ENCODE measurements around the gene KDM5C.
A peak's percentile ranks its signal among the peaks of the same experiment; 100 is the strongest.

Gene KDM5C

GRCh38 chrX:53224860-53225797 lies at the start of gene KDM5C:
TSS of gene KDM5C (minus strand) at chrX:53225207. CDS start at chrX:53224889, 318 bp downstream.
- peaks cover 0 to 8% (median 0%) of the 10 kb centered on the region in 5 donors for H3K27me3 ChIP-seq (ENCODE audit: control insufficient read depth in 5 of 5, insufficient read depth in 4 of 5, low read length in 5 of 5)
- H3K4me1 ChIP-seq (ENCODE audit: control insufficient read depth in 5 of 5, insufficient read depth in 5 of 5, low read length in 5 of 5): peaks cover 17 to 39% (median 38%) of the 10 kb centered on the region in 5 donors
- no peaks in the 10 kb centered on the region for H3K9me3 ChIP-seq (ENCODE audit: control insufficient read depth in 5 of 5, low read length in 5 of 5)
- H3K36me3 ChIP-seq (ENCODE audit: control insufficient read depth in 5 of 5, insufficient read depth in 5 of 5, low read length in 5 of 5): peaks cover 4 to 12% (median 10%) of the 10 kb centered on the region in 5 donors
- peak within 1 kb of the TSS; percentile 96 to 99 (median 99) for H3K9ac ChIP-seq (ENCODE audit: low read length in 5 of 5)
- H3K27ac ChIP-seq (ENCODE audit: low read depth, low read length): peak within 1 kb of the TSS; percentile 93
- H3K4me3 ChIP-seq (ENCODE audit: low read depth in 1 of 5, low read length in 5 of 5): peak within 1 kb of the TSS; percentile 93 to 98 (median 96)

- Histone ChIP-seq H3K9me3 (ENCODE audit: control insufficient read depth in 5 of 5, low read length in 5 of 5) (no peaks in the 10 kb centered on the region), H3K4me3 (ENCODE audit: low read depth in 1 of 5, low read length in 5 of 5) (no peak overlapping the region), H3K4me1 (ENCODE audit: control insufficient read depth in 5 of 5, insufficient read depth in 5 of 5, low read length in 5 of 5) (peaks cover 0 to 10% (median 7%) of the 10 kb centered on the region in 5 donors), H3K36me3 (ENCODE audit: control insufficient read depth in 5 of 5, insufficient read depth in 5 of 5, low read length in 5 of 5) (no peaks in the 10 kb centered on the region), H3K9ac (ENCODE audit: low read length in 5 of 5) (no peak overlapping the region), H3K27ac (ENCODE audit: low read depth, low read length) (no peak overlapping the region), H3K27me3 (ENCODE audit: control insufficient read depth in 5 of 5, insufficient read depth in 4 of 5, low read length in 5 of 5) (peaks cover 0 to 24% (median 11%) of the 10 kb centered on the region in 5 donors)
Measured at GRCh38 chrX:53272808-53273337, 47.9 kb upstream of the KDM5C start.

GRCh38 chrX:53269536-53270107 lies 44.6 kb upstream of the KDM5C start:
- H3K9me3 ChIP-seq (ENCODE audit: control insufficient read depth in 5 of 5, low read length in 5 of 5): no peaks in the 10 kb centered on the region
- no peak overlapping the region for H3K27ac ChIP-seq (ENCODE audit: low read depth, low read length)
- H3K4me1 ChIP-seq (ENCODE audit: control insufficient read depth in 5 of 5, insufficient read depth in 5 of 5, low read length in 5 of 5): peaks cover 0 to 37% (median 27%) of the 10 kb centered on the region in 5 donors
- no peaks in the 10 kb centered on the region for H3K36me3 ChIP-seq (ENCODE audit: control insufficient read depth in 5 of 5, insufficient read depth in 5 of 5, low read length in 5 of 5)
- no peak overlapping the region for H3K9ac ChIP-seq (ENCODE audit: low read length in 5 of 5)
- H3K4me3 ChIP-seq (ENCODE audit: low read depth in 1 of 5, low read length in 5 of 5): no peak overlapping the region
- peaks cover 0 to 29% (median 14%) of the 10 kb centered on the region in 5 donors for H3K27me3 ChIP-seq (ENCODE audit: control insufficient read depth in 5 of 5, insufficient read depth in 4 of 5, low read length in 5 of 5)

GRCh38 chrX:53268173-53268572 lies 43.2 kb upstream of the KDM5C start:
- Histone ChIP-seq H3K27ac (ENCODE audit: low read depth, low read length) (no peak overlapping the region), H3K4me1 (ENCODE audit: control insufficient read depth in 5 of 5, insufficient read depth in 5 of 5, low read length in 5 of 5) (peaks cover 0 to 37% (median 27%) of the 10 kb centered on the region in 5 donors), H3K4me3 (ENCODE audit: low read depth in 1 of 5, low read length in 5 of 5) (no peak overlapping the region), H3K9ac (ENCODE audit: low read length in 5 of 5) (no peak overlapping the region), H3K36me3 (ENCODE audit: control insufficient read depth in 5 of 5, insufficient read depth in 5 of 5, low read length in 5 of 5) (no peaks in the 10 kb centered on the region), H3K9me3 (ENCODE audit: control insufficient read depth in 5 of 5, low read length in 5 of 5) (no peaks in the 10 kb centered on the region), H3K27me3 (ENCODE audit: control insufficient read depth in 5 of 5, insufficient read depth in 4 of 5, low read length in 5 of 5) (peaks cover 0 to 34% (median 21%) of the 10 kb centered on the region in 5 donors)

GRCh38 chrX:53266914-53267313 lies 41.9 kb upstream of the KDM5C start:
- Histone ChIP-seq H3K27ac (ENCODE audit: low read depth, low read length) (peak overlapping the region; percentile 9), H3K9ac (ENCODE audit: low read length in 5 of 5) (peak overlapping the region in 1 of 5 donors; percentile 5), H3K4me1 (ENCODE audit: control insufficient read depth in 5 of 5, insufficient read depth in 5 of 5, low read length in 5 of 5) (peaks cover 0 to 40% (median 27%) of the 10 kb centered on the region in 5 donors), H3K9me3 (ENCODE audit: control insufficient read depth in 5 of 5, low read length in 5 of 5) (no peaks in the 10 kb centered on the region), H3K4me3 (ENCODE audit: low read depth in 1 of 5, low read length in 5 of 5) (no peak overlapping the region), H3K27me3 (ENCODE audit: control insufficient read depth in 5 of 5, insufficient read depth in 4 of 5, low read length in 5 of 5) (peaks cover 4 to 25% (median 21%) of the 10 kb centered on the region in 5 donors), H3K36me3 (ENCODE audit: control insufficient read depth in 5 of 5, insufficient read depth in 5 of 5, low read length in 5 of 5) (no peaks in the 10 kb centered on the region)

- Histone ChIP-seq H3K4me3 (ENCODE audit: low read depth in 1 of 5, low read length in 5 of 5) (no peak overlapping the region), H3K9me3 (ENCODE audit: control insufficient read depth in 5 of 5, low read length in 5 of 5) (no peaks in the 10 kb centered on the region), H3K4me1 (ENCODE audit: control insufficient read depth in 5 of 5, insufficient read depth in 5 of 5, low read length in 5 of 5) (peaks cover 0 to 43% (median 27%) of the 10 kb centered on the region in 5 donors), H3K36me3 (ENCODE audit: control insufficient read depth in 5 of 5, insufficient read depth in 5 of 5, low read length in 5 of 5) (no peaks in the 10 kb centered on the region), H3K27ac (ENCODE audit: low read depth, low read length) (peak overlapping the region; percentile 60), H3K9ac (ENCODE audit: low read length in 5 of 5) (peak overlapping the region in 1 of 5 donors; percentile 7), H3K27me3 (ENCODE audit: control insufficient read depth in 5 of 5, insufficient read depth in 4 of 5, low read length in 5 of 5) (peaks cover 4 to 25% (median 19%) of the 10 kb centered on the region in 5 donors)
Measured at GRCh38 chrX:53265771-53266574, 41.0 kb upstream of the KDM5C start.

- H3K27me3 ChIP-seq (ENCODE audit: control insufficient read depth in 5 of 5, insufficient read depth in 4 of 5, low read length in 5 of 5): peaks cover 4 to 24% (median 16%) of the 10 kb centered on the region in 5 donors
- peaks cover 0 to 39% (median 26%) of the 10 kb centered on the region in 5 donors for H3K4me1 ChIP-seq (ENCODE audit: control insufficient read depth in 5 of 5, insufficient read depth in 5 of 5, low read length in 5 of 5)
- H3K9ac ChIP-seq (ENCODE audit: low read length in 5 of 5): no peak overlapping the region
- H3K27ac ChIP-seq (ENCODE audit: low read depth, low read length): no peak overlapping the region
- no peaks in the 10 kb centered on the region for H3K9me3 ChIP-seq (ENCODE audit: control insufficient read depth in 5 of 5, low read length in 5 of 5)
- no peak overlapping the region for H3K4me3 ChIP-seq (ENCODE audit: low read depth in 1 of 5, low read length in 5 of 5)
- H3K36me3 ChIP-seq (ENCODE audit: control insufficient read depth in 5 of 5, insufficient read depth in 5 of 5, low read length in 5 of 5): no peaks in the 10 kb centered on the region
Measured at GRCh38 chrX:53263597-53264094, 38.6 kb upstream of the KDM5C start.

- Histone ChIP-seq H3K4me3 (ENCODE audit: low read depth in 1 of 5, low read length in 5 of 5) (no peak overlapping the region), H3K36me3 (ENCODE audit: control insufficient read depth in 5 of 5, insufficient read depth in 5 of 5, low read length in 5 of 5) (no peaks in the 10 kb centered on the region), H3K9me3 (ENCODE audit: control insufficient read depth in 5 of 5, low read length in 5 of 5) (no peaks in the 10 kb centered on the region), H3K27ac (ENCODE audit: low read depth, low read length) (no peak overlapping the region), H3K4me1 (ENCODE audit: control insufficient read depth in 5 of 5, insufficient read depth in 5 of 5, low read length in 5 of 5) (peaks cover 0 to 34% (median 22%) of the 10 kb centered on the region in 5 donors), H3K27me3 (ENCODE audit: control insufficient read depth in 5 of 5, insufficient read depth in 4 of 5, low read length in 5 of 5) (peaks cover 4 to 22% (median 14%) of the 10 kb centered on the region in 5 donors), H3K9ac (ENCODE audit: low read length in 5 of 5) (no peak overlapping the region)
Measured at GRCh38 chrX:53262918-53263394, 37.9 kb upstream of the KDM5C start.

GRCh38 chrX:53262189-53262917 lies 37.3 kb upstream of the KDM5C start:
- no peak overlapping the region for H3K4me3 ChIP-seq (ENCODE audit: low read depth in 1 of 5, low read length in 5 of 5)
- H3K9me3 ChIP-seq (ENCODE audit: control insufficient read depth in 5 of 5, low read length in 5 of 5): no peaks in the 10 kb centered on the region
- H3K9ac ChIP-seq (ENCODE audit: low read length in 5 of 5): no peak overlapping the region
- H3K4me1 ChIP-seq (ENCODE audit: control insufficient read depth in 5 of 5, insufficient read depth in 5 of 5, low read length in 5 of 5): peaks cover 0 to 28% (median 16%) of the 10 kb centered on the region in 5 donors
- peaks cover 4 to 20% (median 13%) of the 10 kb centered on the region in 5 donors for H3K27me3 ChIP-seq (ENCODE audit: control insufficient read depth in 5 of 5, insufficient read depth in 4 of 5, low read length in 5 of 5)
- no peak overlapping the region for H3K27ac ChIP-seq (ENCODE audit: low read depth, low read length)
- no peaks in the 10 kb centered on the region for H3K36me3 ChIP-seq (ENCODE audit: control insufficient read depth in 5 of 5, insufficient read depth in 5 of 5, low read length in 5 of 5)

Data from subcutaneous abdominal adipose tissue (tissue), 5 donors.